Stimulated activated CD4-positive, alpha-beta T cell treated with anti-CD3 and anti-CD28 coated beads, Interleukin-1b, Interleukin-23, amount 100 ng/mL, for 4 hours (primary cell): ENCODE results near the gene RPUSD3.

Experiments
- DNase-seq, 2 donors: peaks; one replicate each; pipeline ENCODE4 v3.0.0-alpha.2; 2020; ENCODE audit warnings: low read depth in 2 of 2

The RPUSD3 gene

DNA sequence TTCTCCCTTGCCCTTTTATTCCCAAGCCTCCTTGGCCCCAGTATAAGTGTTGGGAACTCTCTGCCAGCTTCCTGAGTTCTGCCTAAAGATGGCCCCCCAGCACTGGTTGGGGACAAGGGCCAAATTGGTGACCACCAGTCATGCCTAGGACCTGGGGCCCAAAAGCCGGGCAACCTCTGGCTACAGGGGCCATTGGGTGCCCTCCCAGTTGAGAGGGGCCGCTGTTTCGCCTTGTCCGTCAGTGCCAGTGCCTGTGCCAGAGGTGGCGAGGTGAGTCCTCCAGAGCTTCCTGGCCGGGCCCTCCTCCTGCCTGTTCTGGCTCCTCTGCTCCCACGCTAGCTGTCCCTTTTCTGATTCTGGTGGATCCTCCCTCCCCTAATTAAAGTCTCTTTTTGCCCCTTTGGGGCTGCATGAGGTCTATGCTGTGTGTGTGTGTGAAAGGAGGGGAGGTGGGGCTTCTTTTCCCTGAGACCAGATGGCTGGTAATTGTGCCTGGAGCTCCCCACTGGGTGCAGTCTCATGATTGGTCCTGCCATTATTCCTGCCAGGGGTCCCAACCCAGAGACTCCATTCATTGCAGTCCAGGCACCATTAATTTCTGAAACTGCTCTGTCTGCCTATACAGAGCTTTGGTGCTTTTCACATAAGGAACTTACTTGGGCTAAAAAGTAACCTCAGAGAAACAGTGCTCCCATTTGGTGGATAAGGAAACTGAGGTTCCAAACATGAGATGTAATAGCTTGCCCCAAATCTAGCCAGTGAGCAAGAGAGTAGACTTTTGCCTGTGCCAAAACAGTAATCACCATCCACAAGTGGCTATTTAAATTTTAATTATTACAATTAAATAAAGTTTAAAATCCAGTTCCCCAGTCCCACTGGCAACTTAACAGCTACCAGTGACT is 36.9 kb downstream of the RPUSD3 start:
- no peak for DNase-seq

DNA sequence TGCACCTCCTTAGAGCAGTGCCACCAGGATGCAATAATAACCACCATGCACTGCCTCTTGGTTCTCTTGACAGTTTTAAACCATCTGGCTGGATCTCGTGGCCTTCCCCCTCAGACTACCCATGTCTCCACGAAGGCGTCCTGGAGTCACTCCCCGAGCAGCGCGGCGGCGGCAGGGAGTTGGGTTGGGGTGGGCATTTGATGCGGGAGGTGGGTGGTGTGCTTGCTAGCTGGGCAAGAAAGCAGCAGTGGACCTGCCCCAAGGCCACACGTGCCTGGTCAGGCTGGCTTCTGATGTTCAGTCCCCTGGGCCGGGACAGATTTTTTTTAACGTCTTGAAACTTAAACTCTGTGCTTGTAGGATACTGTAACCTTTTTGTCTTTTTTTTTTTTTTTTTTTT is 37.7 kb downstream of the RPUSD3 start:
- no peak for DNase-seq

DNA sequence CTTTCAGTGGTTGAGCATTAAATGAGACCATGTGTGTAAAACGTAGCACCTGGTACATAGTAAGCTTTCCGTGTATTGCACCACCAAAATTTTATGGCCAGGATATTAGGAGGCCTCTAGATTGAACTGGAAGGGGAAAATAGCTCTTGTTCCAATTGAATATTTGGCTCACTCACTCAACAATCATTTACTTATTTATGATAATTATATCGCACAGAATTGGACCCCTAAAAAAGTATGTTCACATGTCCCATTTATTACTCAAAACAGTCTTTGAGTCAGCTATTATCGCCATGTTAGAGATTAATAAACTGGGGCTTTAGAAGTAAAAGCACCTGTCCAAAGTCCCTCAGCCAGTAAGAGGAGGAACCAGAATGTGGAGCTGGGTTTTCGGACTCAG is 38.8 kb downstream of the RPUSD3 start:
- DNase-seq = no peak

DNA sequence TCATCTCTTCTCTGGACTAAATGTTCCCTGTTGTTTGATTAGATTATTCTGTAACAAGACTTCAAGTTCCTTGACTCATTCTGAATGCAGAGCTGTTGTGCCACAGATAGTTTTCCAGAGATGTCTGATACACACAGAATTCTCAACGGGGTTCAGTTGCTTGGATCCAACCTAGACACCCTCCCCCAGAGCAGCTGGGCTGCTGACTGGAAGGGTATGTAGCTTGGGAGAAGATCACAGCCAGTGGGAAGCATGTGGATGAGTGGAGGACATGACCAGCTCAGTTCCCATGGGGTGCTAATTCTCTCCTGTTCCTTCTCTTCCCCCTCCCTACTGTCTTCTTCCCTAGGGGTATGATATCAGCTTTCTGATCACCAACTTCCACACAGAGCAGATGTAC is 40.3 kb downstream of the RPUSD3 start:
- no peak for DNase-seq

DNA sequence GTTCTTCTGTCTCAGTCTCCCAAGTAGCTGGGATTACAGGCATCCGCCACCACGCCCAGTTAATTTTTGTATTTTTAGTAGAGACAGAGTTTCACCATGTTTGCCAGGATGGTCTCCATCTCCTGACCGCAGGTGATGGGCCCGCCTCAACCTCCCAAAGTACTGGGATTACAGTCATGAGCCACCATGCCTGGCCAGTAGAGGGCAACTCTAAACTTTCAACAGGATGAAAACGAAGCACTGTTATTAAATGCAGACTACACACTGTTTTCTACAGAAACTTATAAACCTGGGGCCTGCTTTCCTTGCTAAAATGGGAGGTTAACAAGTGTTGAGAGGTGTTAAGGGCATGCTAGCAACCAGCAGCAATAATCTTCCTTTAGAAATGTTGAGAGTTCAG is 43.3 kb downstream of the RPUSD3 start:
- no peak for DNase-seq

DNA sequence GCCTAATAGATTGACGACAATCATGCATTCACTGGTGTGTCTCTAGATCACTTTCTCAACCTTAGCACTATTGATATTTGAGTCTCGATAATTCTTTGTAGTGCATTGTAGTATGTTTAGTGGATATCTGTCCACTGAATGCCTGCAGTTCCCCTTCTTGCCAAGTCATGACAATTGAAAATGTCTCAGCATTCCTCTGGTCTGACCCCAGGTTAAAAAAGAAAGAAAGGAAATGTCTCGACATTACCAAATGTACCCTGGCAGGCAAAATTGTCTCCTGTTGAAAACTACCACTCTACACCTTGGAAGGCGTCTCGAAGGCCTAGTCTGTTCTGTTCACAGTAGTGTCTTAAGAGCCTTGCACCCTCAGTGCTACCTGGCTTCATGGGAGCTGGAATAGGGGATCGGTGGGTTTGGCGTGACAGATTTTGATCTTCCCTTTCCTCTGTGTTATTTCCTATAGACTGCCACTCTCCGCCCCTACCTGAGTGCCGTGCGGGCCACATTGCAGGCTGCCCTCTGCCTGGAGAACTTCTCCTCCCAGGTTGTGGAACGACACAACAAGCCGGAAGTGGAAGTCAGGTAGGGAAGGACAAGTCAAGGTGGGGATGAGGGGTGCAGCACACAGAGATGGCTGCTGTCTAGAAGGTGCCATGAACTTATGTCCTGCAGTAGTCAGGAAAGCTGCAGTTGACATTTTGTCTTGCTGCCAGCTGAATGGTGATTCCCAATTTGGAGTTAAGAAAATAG is 46.4 kb downstream of the RPUSD3 start:
- DNase-seq = no peak

DNA sequence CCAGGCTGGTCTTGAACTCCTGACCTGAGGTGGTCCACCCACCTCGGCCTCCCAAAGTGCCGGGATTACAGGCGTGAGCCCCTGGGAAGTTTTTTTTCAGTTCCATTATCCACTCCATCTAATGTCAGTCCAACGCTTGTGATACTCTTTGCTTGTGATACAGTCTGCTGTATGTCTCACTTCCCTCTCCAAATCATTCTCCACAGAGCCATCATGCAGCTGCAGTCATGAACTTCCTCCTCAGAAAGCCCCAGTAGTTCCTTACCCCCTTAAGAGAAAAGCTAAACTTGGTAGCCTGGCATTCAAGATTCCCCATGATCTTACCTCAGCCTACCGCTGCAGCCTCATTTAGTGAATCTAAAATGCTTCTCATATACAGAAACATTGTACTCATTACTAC is 48.6 kb downstream of the RPUSD3 start:
- no peak for DNase-seq

DNA sequence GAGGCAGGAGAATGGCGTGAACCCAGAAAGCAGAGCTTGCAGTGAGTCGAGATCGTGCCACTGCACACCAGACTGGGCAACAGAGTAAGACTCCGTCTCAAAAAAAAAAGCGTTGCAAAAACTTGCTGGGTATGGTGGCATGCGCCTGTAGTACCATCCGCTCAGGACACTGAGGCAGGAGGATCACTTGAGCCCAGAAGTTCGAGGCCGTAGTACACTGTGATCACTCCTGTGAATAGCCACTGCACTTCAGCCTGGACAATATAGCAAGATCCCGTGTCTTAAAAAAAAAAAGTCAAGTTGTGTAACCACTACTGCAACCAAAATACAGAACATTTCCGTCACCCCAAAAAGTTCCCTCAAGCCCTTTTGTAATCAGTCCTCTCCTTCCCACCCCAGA is 49.4 kb downstream of the RPUSD3 start:
- DNase-seq = no peak

DNA sequence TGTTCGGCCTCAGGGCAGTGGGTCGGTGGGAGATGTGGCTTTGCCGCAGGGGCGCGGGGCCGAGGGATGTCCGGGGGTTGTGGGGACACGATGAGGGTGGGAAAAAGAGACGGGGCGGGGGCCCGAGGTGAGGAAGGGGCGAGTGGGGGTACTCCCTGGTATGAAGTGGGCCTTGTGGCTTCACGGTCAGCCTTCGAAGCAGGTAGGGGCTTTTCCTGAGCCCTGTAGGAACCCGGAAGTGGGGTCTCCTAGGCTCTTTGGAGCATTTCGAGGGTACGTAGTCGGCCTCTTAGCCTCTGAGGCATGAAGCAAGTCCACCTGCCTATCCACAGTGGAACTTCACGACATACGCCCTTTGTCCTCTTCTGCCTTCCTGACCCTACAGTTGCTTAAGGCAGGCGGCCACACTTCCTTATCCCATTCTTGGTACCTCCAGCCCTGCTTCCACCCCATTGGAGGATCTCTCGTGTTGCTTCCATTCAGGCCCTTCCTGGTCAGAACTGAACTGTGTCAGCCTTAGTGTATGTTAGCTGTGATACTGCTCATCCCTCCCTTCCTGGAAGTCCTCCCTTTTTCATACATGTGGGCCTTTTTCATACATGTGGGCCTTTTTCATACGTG is 50.5 kb downstream of the RPUSD3 start:
- no peak for DNase-seq

DNA sequence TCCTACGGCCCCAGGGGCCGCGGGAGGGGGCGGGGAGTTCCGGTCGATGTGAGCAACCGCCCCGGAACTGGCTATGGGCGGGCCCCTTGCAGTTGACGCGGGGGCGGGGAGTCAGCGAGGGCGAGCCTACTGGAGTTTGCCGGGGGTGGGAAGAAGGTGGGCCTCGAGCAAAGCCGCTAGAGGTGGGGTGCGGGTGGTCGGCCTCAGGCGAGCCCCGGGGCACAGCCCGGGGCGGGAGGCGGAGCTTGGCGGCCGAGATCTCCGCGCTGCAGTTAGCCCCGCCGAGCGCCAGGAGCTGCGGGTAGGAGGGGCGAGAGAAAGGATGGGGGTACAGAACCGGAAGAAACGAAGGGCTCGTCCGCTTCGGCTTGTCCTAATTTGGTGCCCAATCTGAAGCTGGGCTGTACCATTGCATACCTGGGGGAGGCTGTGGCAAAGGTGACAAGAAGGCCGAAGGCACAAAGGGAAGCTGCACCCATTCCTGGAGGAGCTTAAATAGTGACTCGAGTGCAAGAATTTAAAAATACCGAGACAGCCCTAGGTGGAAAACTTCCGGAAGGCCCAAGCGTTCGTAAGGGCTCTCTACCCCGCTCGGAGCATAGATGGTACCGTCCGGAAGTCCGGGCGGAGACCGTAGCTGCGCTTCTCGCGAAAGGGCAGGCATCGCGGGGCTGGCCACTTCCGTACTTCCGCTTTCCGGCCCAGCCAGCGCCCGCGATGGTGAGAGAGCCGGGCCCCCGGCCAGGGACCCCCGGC is 51.2 kb downstream of the RPUSD3 start, which contains the start of the genes ARPC4 and TADA3:
TSS of gene ARPC4 (plus strand) at position 678 of the 756 bp plus-strand sequence. CDS start at position 718, 40 bp downstream.
TSS of gene TADA3 (minus strand) at position 69 of the 756 bp plus-strand sequence. CDS start 1,007 bp downstream, outside the sequence.
- DNase-seq = peak; percentile 85 to 88

DNA sequence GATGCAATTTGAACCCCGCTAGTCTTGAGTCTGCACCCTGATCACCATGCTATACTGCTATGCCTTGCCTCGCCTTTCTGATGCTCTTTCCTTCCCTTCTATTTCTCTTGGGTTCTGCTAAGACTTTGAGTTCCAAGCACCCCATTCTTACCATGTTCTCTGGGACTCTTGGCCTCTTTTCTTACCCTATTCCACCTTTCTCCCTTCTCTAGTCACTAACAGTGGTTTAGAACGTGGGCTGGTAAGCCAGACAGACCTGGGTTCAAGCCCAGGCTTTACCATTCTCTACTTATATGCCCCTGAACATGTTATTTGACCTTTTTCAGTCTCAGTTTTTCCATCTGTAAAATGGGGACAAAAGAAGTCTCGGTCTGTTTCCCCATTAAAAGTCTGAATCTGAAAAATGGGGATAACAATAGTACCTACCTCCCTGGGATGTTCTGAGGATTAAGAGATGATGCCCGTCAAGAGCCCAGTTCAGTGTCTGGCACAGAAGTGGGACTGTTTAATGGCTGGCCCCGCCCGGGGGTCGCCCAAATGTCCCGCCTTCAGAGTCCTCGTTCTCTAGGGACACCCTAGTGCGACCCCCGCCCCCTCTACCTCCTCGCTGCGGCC is 51.9 kb downstream of the RPUSD3 start:
- no peak for DNase-seq

DNA sequence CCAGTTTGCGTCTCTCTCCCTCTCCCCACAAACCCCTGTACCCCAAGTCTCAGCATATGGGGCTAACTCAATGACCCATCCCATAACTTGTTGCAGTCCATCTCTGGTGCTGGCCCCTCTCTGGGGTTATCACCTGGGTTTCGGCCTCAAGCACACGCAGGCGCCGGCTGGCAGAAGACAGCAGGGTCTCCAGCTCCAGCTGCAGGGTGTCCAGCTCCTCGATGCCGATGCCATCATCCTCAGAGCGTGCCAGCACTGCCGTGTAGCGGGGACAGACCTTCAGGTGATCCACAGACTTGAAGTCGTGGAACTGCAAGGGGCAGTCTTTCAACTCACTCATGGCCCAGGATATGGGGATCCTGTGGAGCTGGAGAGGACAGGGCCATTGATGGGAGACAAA is 52.7 kb downstream of the RPUSD3 start:
- no peak for DNase-seq
